ENCODE data around the gene VSTM2L.

The VSTM2L gene

GRCh38 chr20:37878835-37879599, 23.9 kb upstream of the VSTM2L start:
- DNase-seq (ENCODE audit: low spot score), result no peak

DNA sequence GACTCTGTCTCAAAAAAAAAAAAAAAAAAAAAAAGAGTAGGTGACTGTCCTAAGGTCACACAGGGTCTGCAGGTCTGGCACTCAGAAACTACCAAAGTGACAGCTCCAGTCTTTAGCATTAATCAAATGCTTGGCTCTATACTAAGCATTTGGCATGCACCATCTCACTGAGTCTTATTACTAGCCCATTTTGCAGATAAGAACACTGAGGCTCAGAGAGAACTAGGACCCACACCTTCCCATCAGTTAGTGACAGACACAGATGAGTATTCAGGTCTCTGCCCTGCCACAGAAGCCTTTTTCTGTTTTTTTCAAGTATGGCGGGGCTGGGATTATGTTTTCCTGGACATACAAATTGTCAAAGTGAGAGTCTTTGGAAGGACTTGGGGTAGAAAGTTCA, 23.1 kb upstream of the VSTM2L start:
- DNase-seq (ENCODE audit: low spot score), result no peak

DNA sequence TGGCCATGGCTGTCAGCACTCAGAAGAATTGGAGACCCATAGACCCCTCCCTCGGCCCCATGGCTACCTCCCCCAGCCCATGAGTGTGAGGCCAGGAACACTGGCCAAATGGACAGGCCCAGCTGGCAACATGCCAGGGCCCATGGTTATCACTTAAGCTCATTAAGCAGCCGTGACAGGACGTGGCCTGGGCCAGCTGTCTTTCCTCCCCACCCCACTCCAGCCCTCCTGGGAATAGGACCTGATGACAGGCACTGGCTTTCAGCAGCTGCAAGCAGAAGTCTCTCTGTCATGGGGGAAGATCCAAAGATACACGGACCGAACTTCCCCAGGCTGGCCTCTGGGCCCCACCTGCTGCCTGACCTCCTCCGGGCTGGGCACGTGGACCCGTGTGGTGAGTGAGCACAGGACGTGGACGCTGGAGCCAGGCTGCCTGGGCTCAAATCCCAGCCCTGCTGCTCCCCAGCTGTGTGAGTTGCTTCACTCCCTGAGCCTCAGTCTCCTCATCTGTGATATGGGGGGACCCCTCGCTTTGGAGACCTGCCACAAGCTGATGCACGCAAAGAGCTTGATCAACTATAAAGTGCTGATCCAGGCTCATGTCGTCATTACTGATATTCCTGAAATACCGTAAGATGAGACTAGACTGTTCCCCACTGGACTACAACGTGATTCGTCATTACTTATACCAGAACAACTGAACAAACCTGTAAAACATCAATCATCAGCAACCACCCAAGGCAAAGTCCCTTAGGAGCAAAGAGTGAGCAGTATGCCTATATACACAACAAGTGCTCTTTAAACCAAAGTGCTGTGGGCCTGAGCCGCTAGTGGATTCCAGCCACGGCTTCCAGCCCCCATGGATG, 22.0 kb upstream of the VSTM2L start:
- no peak for DNase-seq (ENCODE audit: low spot score)

- DNase-seq (ENCODE audit: low spot score), result no peak
Measured at GRCh38 chr20:37881601-37882343, 21.2 kb upstream of the VSTM2L start.

GRCh38 chr20:37882961-37883712, 19.8 kb upstream of the VSTM2L start:
- DNase-seq (ENCODE audit: low spot score), result no peak

- DNase-seq (ENCODE audit: low spot score), result no peak
Measured at GRCh38 chr20:37885042-37885441, 17.9 kb upstream of the VSTM2L start.

- DNase-seq (ENCODE audit: low spot score), result no peak
Measured at GRCh38 chr20:37885593-37886503, 17.1 kb upstream of the VSTM2L start.

DNA sequence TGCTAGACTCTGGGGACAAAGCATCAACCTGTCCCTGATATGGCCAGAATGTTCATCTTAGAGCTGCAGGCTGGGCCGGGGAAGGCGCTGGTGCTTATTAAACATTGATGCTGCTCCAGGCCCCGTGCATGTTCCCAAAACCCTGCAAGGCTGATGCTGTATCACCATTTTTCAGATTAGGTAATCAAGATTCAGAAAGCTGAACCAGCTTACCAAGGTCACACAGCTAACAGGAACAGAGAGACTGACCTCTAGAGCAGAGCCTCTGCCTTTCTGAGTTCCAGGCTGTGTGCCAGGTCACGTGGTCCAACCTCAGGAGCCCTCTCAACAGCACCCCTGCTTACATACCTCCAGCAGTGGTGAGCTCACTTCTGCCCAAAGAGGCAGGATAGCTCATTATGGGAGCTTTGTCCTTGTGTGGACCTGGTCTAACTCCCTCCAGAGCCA, 16.1 kb upstream of the VSTM2L start:
- no peak for DNase-seq (ENCODE audit: low spot score)

- no peak for DNase-seq (ENCODE audit: low spot score)
Measured at GRCh38 chr20:37888641-37889040, 14.3 kb upstream of the VSTM2L start.

DNA sequence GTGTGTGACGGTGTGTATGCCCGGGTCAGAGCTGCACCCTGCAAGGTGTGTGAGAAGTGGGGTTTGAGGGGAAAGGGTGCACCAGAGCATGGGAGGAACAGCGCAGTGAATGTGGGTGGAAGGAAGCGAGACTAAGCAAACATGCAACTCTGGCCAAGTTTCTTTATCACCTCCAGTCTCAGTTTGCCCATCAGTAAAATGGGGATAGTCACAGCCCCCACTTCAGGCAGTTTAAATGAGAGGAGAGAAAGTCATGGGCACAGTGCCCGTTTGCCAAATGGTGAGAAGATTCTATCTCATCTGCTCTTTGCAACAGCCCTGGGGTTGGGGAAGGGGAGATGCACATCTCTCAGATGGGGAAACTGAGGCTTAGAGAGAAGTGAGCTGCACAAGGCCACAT, 12.8 kb upstream of the VSTM2L start:
- no peak for DNase-seq (ENCODE audit: low spot score)

- DNase-seq (ENCODE audit: low spot score), result no peak
Measured at GRCh38 chr20:37890643-37891042, 12.3 kb upstream of the VSTM2L start.

DNA sequence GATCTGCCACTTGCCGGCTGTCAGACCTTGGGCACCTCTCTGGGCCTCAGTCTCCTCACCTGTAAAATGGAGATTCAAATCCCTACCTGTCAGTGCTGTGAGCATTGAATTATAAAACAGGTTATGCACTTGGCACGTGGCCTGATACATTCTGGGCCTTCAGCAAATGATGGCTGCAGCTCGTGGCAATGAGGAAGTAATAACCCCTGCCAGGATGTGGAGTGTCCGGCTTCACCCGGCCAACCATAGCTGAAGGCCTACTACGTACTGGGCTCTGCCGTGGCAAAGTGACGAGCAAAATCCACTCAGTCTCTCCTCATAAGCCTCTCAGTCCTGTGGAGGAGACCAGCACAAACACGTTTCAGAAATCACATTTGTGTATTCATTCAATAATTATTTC, 10.9 kb upstream of the VSTM2L start:
- no peak for DNase-seq (ENCODE audit: low spot score)

DNA sequence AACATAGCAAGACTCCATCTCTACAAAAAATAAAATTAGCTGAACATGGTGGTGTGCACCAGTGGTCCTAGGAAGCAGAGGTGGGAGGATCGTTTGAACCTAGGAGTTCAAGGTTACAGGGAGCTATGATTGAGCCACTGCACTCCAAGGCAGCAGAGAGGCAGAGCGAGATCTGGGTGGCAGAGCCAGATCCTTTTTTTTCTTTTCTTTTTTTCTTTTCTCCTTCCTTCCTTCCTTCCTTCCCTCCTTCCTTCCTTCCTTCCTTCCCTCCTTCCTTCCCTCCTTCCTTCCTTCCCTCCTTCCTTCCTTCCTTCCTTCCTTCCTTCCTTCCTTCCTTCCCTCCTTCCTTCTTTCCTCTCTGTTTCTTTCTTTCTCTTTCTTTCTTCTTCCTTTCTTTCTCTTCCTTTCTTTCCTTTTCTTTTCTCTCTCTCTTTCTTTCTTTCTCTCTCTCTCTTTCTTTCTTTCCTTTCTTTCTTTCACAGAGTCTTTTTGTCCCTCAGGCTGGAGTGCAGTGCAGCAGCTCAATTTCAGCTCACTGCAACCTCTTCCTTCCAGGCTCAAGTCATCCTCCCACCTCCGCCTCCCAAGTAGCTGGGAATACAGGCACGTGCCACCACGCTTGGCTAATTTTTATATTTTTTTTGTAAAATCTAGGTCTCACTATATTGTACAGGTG, 9.2 kb upstream of the VSTM2L start:
- no peak for DNase-seq (ENCODE audit: low spot score)

- DNase-seq (ENCODE audit: low spot score), result no peak
Measured at GRCh38 chr20:37894454-37894853, 8.5 kb upstream of the VSTM2L start.

- no peak for DNase-seq (ENCODE audit: low spot score)
Measured at GRCh38 chr20:37895166-37895565, 7.8 kb upstream of the VSTM2L start.

GRCh38 chr20:37896932-37897548, 5.9 kb upstream of the VSTM2L start:
- no peak for DNase-seq (ENCODE audit: low spot score)

DNA sequence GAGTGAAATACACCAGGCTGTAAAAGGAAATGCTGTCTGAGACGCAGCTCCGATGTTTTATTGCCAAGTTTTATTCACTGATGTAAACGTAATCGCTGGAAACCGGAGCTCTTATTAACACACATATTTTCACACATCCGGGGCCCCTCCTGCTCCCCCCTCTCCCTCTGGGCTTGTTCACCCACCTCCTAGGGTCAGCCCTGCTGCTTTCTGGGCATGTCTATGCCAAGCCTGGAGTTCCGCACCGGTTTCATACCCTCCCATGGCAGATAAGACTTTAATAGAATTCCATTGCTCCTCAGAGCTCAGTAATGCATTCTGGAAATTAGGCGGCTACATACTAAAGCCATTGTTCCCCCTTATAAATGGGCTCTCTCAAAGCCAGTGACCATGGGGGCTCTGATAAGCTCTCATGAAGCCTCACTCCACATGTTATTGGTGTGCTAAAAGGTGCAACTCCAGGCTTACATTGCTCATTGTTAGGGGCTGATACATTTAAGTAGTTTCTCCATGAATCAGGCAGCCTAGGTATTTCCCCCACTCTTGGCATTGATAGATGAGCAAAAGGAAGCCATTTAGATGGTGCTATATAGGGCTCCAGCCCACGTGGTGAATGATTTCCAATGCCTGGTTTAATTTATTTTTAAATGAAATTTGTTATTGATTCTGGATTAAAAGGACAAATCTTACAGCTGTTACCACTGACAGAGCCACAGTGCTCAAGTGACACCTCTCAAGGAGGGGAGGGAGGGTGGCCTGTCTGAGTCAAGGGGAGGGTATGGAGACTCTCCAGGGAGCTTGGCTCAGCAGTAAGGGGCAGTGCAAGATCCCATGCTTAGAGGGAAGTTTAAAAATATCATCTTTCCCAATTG, 4.5 kb upstream of the VSTM2L start:
- no peak for DNase-seq (ENCODE audit: low spot score)

DNA sequence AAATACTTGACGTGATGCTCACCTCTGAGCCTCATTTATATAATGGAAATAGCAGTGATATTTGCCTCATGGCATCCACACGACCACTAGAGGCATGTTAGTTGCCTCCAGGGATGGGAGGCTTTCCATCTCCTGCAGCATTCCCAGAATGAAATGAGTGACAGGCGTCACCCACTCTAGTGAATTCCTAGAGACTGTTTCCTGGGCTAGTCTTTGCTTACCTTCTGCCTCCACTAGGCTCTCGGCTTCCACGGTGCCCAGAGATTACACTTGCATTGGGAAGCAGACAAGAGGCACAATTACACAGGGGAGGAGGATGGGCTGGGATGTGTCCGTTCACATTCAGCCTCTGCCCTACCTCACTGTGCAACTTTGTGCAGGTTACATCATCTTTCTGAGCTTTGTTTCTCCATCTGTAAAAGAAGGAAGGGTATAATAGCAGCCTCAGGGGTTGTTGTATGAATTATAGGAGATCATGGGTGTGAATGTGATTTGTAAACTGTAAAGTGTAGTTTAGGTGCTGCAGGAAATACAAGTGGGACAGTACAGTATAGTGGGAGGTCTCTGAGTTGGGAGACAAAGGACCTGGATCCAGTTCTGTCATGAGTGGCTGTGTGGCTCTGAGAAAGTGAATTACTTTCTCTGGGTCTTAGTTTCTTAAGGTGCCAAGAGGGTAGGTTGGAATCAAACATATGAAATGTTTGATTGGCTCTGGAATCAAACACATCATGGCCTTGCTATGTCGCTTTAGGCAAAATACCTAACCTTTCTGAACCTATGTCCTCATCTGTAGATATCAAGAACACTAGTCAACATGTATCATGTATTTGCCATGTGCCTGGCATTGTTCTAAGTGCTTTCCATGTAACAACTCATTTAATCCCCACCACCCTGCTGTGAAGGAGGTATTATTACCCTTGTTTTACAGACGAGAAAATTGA, 3.6 kb upstream of the VSTM2L start:
- no peak for DNase-seq (ENCODE audit: low spot score)

Data from SW480 (cell line).